Measurements from ENCODE around the gene SASH1.
A peak's percentile ranks its signal among the peaks of the same experiment; 100 is the strongest.

SASH1 gene

DNA sequence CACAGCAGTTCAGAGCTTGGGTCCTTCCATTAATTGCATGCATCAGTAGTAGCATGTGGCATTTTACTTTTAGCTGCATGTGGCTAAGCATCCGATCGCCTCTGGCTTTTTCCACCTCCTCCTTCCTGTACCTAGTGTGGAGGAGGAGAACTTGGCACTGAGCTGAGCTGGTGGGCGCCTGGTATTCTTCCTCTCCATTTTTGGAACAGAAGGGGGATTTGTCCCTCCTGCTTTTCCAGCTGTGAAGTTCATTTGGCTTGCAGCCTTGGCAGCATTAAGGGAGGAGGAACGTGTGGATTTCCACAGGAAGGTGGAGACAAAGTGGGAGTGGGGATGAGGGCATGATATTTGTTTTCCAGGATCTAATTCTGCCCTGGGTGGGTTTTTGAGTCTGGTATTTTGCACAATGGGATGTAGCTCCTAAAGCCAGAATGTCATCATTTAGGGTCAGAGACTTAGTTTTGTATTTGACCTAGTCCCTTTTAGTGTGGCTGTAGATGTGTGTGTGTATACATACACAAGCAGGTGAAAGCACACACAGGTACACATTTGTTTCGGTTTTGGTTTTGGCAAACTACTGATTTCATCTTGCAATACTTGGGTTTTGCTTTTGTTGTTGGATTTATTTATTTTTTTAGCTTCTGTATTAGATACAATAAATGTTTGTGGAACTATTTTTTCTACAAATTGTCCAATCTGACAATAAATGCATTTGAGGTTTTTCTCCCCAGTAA is 90.0 kb downstream of the SASH1 start:
- FAIRE-seq (no peak), DNase-seq (ENCODE audit: insufficient read length, low spot score) (no peak)
- TF ChIP-seq POLR2A (IDR thresholded peaks at IDR 0.05; ENCODE audit: low read depth, low read length) = no peak

DNA sequence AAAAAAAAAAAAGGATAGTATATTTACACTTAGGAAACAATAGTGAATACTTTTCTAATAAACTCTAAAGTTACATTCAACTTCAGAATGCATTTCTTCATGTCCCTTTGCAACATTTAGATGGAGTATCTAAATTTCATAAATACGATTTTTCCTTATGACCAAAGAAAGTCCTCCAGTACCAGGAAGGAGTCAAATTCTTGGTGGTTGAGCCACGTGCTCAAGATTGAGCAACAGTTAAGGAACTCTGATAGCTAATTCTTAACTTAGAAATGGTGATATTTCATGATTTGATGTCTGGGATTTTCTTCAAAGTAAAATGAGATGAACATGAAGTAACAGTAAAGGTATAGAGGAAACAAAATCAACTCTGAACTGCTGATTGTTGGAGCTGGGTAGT is 92.7 kb downstream of the SASH1 start:
- FAIRE-seq (no peak), DNase-seq (ENCODE audit: insufficient read length, low spot score) (no peak)

DNA sequence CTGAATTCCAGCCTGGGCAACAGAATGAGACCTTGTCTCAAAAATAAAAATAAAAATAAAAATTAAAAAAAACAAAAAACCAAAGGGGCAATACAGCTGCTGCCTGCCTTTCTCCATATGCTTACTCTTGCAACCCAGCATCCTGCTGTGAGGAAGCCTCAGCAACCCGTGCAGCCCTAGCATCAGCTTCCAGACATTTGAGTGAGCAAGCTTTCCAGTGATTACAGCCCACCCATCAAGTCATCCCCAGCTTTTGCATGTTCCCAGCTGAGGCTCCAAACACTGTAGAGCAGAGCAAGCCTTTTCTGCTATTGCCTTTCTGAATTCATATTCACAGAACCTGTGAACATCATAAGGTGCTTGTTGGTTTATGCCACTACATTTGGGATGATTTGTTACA is 93.8 kb downstream of the SASH1 start:
- no peak for DNase-seq (ENCODE audit: insufficient read length, low spot score)
- TF ChIP-seq POLR2A (IDR thresholded peaks at IDR 0.05; ENCODE audit: low read depth, low read length) = no peak
- FAIRE-seq = no peak

More for the DNA sequence above, 92.7 kb downstream of the SASH1 start:
- TF ChIP-seq POLR2A (IDR thresholded peaks at IDR 0.05; ENCODE audit: low read depth, low read length) = no peak

DNA sequence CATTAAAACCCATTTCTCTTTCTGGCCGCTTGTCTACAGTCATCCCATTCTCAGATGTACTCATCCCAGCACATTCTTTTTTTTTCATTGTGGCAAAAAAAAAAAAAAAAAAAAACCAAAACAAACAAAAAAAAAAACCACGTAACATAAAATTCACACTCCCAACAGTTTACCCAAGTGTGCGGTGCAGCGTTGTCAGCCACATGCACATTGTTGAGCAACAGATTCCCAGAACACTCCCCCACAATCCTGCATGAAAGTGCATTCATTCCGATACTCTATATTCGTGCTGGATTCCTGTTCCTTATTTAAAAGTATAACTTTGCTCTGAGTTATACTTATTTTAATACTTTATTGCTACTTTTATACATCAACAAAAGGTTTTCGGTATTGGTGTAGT is 96.0 kb downstream of the SASH1 start:
- TF ChIP-seq POLR2A (IDR thresholded peaks at IDR 0.05; ENCODE audit: low read depth, low read length) = no peak

DNA sequence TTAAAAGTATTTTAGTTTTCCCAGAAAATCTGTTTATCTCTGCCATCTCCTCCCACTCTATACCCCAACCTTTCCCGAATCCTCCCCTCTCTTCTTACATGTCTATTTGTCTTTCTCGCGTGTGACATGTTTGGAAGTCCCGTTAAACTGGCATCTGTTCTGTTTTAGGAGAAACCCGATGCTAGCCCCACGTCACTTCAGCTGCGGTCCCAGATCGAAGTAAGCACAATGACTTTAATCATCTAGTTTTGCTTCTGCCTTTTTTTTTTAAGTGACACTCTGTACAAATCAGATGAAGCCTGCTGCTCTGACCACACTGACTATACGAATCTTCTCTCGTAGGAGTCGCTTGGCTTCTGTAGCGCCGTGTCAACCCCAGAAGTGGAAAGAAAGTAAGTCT is 97.4 kb downstream of the SASH1 start:
- FAIRE-seq = no peak
- no peak for TF ChIP-seq POLR2A (IDR thresholded peaks at IDR 0.05; ENCODE audit: low read depth, low read length)
- no peak for DNase-seq (ENCODE audit: insufficient read length, low spot score)

More for the DNA sequence above, 96.0 kb downstream of the SASH1 start:
- DNase-seq (ENCODE audit: insufficient read length, low spot score) (no peak), FAIRE-seq (no peak)

DNA sequence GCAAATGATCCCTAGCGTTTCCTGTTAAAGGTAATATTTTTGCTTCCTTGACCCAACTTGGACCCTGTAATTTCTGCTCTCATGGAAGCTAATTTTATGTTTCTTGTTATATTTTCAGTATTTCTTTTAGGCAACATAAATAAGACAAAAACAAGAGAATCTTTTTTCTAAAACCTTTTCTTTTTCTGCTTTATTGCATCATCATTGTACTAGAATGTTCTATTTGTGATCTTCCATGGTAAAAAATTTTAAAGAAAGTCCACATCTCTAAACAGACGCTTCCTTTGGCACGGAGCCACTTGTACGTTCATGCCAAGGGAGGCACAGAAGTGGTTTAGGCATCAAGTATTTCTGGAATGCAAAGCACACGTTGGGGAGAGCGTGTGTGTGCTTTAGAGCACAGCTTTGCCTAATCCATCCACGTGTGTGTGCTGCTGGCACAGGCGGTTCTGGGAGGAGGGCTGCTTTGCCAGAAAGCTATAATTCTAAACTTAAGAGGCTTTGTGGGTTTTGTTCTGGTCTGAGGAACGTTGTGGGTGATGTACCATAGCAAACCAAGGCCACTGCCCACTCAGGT is 98.3 kb downstream of the SASH1 start:
- DNase-seq (ENCODE audit: insufficient read length, low spot score) (peak; percentile 29), FAIRE-seq (peak; percentile 81)
- TF ChIP-seq POLR2A (IDR thresholded peaks at IDR 0.05; ENCODE audit: low read depth, low read length) = no peak

DNA sequence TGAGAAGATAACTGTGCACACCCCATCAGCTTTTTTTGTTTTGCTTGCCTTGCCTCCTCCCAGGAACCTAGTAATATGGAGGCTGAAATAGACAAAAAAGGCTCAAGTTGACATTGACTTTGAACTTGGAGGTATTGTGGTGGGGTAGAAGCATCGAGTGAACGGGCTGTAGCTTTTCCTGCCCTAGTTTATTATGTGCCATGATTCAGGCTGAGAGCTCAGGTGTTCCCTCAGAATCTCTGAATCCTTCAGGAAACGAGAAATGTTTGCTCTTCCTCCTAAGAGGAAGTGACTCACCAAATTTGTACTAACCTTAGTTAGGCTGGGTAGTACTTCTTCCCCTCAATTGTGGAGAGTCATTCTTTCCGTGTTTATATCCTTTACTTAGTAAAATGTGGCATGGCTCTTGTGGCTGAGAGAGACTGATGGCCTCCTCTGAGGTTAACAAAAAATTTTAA is 98.8 kb downstream of the SASH1 start:
- FAIRE-seq (peak; percentile 67), DNase-seq (ENCODE audit: insufficient read length, low spot score) (peak; percentile 28)
- no peak for TF ChIP-seq POLR2A (IDR thresholded peaks at IDR 0.05; ENCODE audit: low read depth, low read length)

DNA sequence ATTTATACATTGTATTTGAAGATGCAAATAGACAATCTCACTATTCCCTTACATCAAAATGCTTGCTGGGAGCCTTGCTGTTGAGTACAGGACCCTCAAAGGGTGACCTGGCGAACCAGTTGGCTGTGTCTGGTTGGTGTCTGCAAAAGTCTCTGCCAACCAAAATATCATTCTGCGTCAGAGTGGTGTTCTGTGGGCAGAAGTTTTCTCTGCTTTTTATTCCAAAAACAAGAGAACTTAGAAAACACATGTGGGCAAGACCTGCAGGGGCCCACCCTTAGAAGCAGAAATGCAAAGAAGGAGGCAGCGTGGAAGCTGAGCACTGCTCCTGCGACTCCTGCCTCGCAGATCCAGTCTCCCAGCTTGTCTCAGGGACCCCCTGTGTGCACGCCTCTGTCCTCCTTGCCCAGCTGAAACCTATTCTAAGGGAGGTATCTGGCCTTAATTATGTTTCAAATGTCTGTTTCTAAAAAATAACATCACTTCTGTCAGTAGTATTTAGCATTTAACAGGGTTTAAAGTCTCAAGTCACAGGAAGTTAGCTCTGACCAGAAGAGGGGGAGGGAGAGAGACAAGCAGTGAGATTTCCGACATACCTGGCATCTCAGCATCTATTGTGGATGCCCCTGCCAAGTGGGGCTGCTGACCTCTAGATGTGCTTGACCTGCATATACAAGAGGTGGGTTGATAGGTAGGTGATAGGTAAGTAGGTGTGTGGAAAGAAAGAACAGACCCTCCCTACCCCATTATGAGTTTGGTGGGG is 101.3 kb downstream of the SASH1 start:
- no peak for TF ChIP-seq POLR2A (IDR thresholded peaks at IDR 0.05; ENCODE audit: low read depth, low read length)
- DNase-seq (ENCODE audit: insufficient read length, low spot score) (no peak), FAIRE-seq (no peak)

DNA sequence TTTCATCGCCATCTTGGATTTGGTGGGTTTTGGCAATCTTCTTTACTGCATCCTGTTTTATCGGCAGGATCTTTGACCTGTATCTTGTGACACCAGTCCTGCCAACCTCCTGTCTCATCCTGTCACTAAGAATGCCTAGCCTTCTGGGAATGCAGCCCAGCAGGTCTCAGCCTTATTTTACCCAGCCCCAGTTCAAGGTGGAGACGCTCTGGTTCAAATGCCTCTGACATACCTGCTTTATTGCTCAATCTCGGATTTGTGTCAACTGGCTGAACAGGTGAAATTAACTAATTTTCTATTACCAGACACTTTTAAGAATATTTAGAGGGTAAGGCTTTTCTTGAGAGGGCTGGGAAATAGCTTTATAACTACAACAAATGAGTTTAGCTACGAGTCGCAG is 102.5 kb downstream of the SASH1 start:
- DNase-seq (ENCODE audit: insufficient read length, low spot score) = no peak
- no peak for FAIRE-seq
- no peak for TF ChIP-seq POLR2A (IDR thresholded peaks at IDR 0.05; ENCODE audit: low read depth, low read length)

DNA sequence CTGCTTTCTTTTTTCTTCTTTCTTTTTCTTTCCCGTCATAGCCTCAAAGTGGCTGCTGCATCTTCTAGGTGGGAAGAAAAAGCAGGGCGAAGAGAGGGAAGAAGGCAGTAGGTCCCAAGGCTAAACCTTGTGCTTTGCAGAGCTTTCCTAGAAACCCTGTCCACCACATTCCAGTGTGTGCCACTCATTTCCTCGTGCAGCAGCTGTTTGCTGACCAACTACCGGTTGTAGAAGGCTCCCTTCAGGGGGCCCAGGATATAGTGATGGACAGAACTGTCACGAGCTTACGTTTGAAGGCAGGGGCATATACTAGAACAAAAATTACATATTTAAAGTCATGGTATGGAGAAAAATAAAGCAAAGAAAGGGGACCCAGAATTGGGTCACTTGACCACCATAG is 103.0 kb downstream of the SASH1 start:
- FAIRE-seq (peak; percentile 20), DNase-seq (ENCODE audit: insufficient read length, low spot score) (peak; percentile 46)
- TF ChIP-seq POLR2A (IDR thresholded peaks at IDR 0.05; ENCODE audit: low read depth, low read length) = no peak

DNA sequence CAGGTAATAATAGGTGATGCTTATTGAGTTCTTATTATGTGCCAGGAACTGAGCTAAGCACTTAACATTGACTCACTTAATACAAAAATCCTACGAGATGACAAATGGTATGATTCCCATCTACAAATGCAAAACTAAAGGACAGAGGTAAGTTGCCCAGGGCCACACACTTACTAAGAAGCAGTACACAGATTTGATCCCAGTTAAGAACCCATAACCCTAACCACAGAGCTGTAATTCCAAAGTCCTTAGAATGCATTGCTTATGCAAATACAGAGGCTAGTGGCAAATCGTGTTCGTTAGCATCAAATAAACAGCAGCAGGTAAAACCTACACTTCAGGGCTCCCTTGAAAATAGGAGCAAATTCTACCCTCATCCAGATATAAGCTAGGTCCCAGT is 104.0 kb downstream of the SASH1 start:
- DNase-seq (ENCODE audit: insufficient read length, low spot score) (no peak), FAIRE-seq (no peak)
- TF ChIP-seq POLR2A (IDR thresholded peaks at IDR 0.05; ENCODE audit: low read depth, low read length) = no peak

DNA sequence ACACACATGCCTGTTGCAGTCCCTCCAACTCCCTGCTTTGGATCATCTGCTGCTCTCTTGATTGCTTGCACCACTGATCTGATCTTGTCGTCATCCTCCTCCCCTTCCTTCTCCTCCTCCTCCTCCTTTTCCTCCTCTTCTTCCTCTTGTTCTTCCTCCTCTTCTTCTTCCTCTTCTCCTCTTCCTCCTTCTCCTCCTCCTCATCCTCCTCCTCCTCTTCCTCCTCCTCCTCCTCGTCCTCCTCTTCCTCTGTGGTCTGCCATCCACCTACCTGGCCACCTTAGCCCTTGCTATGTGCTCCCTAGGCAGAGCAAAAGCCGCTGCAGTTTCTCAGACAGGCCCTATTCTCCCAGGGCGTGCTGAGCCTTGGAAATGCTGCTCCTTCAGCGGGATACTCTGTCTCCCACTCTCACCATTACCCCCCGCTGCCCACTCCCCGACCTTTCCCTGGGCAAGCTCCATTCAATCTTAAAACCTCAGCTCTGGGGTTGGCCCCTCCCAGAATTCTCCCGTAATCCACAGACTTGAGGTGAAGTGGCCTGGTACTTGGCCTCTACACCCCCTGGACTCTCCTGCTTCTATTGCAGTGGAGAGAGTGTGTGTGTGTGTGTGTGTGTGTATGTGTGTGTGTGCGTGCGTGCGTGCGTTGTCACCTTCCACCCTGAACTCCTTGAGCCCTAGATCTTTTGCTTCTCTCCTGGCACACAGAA is 105.0 kb downstream of the SASH1 start:
- no peak for FAIRE-seq
- TF ChIP-seq POLR2A (IDR thresholded peaks at IDR 0.05; ENCODE audit: low read depth, low read length) = no peak
- no peak for DNase-seq (ENCODE audit: insufficient read length, low spot score)

DNA sequence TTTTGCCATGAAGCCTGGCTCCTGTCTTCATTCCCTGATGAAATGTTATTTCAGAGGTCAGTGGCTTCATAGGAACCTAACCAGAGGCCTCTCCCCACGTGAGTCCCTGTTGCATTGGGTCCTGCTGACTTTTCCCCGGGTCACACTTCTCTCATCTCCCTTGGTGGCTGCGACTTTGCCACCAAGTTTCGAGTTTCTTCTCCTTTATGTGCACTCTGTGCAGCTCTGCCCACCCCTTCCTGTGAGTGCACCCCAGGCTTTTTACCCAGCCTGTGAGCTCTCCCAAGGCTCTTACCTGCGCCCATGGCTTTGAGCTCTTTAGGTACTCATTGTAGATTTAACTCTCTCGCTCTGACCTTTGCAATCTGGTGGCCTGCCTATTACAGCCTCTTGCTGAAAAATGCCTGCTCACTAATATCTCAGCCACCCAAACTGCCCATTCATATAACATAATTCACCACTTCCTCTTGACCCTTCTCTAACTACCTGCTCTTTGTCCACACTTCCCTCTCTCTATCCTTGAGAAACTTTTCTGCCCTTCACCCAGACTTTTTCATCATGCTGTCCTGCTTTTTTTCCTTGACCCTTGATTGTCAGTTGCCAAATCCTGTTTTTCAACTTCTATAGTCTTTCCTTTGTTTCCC is 105.9 kb downstream of the SASH1 start:
- no peak for TF ChIP-seq POLR2A (IDR thresholded peaks at IDR 0.05; ENCODE audit: low read depth, low read length)
- DNase-seq (ENCODE audit: insufficient read length, low spot score) (no peak), FAIRE-seq (no peak)

Data from H54 (cell line).